ELF-1 (cell line): ENCODE measurements around the gene ZNF24.

Source experiments
- DNase-seq: peaks from one replicate; pipeline ENCODE4 v3.0.0-alpha.2; 2016; ENCODE audit warnings: low read depth, low spot score

Gene ZNF24

DNA sequence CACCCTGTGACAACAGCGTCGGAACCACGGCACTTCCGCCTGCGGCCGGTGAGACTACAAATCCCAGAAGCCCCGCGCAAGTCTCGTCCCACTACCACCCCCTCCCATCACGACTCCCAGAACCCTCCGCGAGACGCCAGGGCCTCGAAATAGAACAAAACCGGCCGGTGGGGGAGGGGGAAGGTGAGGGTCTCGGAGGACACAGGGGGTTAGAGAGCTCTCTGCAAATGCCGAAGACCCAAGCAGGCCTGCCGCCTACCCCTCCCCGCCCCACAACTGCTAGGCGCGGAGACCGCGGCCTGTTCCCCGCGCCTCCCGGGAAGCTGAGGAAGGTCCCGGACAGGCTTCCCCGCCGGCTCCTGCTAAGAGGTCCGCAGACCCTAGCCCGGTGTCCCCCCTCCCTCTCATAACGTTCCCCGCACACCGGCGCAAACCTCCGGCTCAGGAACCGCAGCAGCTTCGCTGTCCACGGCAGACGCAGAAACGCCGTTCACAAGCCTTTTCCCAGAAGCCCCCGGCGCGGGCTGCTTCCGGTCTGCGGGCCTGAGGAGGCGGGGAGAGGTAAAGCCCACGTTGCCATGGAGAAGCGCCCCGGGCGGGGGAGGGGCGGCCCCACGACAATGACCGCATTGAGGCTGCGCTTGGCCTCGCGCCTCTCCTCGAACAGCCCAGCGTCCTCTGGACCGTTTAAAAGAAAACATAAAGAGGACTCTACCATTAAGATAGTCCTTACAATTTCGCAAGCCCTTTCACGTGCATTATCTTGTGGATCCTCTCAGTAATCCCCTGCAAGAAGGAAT is at the start of gene ZNF24:
Gene ZNF24, minus strand, starts transcription at position 485 of the 800 bp plus-strand sequence. CDS start 3,770 bp downstream, outside the sequence.
- peak; percentile 97 for DNase-seq

DNA sequence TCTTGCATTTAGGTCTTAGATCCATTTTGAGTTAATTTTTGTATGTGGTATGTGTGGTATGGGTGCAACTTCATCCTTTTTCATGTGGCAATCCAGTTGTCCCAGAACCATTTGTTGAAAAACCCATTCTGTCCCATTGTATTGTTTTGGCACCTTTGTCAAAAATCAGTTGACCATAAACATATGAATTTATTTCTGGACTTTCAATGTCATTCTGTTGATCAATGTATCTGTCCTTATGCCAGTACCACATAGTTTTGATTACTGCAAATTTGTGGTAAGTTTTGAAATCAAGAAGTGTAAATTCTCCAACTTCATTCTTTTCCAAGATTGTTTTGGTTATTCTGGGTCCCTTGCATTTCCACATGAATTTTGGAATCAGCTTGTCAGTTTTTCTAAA is 49.5 kb upstream of the ZNF24 start:
- DNase-seq, result no peak

DNA sequence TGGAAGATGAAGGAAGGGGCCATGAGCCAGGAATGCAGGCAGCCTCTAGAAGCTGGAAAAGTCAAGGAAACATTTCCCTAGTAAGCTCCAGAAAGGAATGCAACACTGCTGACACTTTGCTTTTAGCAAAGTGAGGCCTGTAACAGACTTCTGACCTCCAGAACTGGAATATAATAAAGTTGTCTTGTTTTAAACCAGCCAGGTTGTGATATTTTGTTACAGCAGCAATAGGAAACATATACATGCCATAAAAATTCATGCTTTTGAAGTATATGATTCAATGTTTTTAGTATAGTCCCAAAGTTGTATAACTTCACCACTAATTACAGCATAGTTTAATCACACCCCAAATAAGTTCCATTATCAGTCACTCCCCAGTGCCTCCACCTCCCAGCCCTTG is 48.2 kb upstream of the ZNF24 start:
- no peak for DNase-seq

DNA sequence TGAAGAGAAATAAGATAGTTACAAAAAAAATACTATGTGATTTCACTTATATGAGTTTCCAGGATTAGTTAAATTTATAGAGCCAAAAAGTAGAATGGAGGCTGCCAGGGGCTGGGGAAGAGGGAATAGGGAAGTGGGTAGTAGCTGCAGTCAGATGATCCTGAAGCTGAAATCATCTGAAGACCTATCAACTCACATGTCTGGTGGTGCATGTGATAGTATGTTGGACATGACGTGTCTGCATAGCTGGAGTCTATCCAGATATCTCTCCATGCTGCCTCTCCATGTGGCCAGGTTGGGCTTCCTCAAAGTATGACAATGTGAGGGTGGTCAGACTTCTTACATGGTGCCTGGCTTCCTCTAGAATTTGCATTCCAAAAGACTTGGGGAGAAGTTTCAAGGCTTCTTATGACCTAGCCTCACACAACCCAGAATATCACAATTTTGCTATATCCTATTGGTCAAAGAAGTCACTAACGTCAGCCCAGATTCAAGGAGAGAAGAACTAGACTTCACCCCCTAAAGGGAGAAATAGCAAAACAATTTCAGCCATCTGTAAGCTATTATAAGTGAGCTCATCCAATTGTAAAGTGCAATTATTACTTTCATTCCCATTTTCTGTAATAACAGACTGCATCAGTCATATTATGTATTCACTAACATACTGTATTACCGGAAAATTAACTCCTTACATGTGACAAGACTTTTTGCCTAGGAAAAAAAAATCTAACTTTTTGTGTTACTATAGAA is 46.9 kb upstream of the ZNF24 start:
- no peak for DNase-seq

DNA sequence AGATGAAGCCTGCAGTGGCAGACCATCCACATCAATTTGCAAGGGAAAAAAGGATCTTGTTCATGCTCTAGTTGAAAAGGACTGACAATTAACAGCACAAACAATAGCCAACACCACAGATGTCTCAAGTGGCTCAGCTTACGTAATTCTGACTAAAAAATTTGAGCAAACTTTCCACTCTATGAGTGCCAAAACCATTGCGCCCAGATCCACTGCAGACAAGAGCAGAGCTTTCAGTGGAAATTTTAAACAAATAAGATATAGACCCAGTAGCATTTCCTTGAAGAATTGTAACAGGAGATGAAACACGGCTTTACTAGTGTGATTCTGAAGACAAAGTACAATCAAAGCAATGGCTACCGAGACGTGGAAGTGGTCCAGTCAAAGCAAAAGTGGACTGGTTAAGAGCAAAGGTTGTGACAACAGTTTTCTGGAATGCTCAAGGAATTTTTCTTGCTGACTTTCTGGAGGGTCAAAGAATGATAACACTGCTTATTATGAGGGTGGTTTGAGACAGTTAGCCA is 44.9 kb upstream of the ZNF24 start:
- no peak for DNase-seq

DNA sequence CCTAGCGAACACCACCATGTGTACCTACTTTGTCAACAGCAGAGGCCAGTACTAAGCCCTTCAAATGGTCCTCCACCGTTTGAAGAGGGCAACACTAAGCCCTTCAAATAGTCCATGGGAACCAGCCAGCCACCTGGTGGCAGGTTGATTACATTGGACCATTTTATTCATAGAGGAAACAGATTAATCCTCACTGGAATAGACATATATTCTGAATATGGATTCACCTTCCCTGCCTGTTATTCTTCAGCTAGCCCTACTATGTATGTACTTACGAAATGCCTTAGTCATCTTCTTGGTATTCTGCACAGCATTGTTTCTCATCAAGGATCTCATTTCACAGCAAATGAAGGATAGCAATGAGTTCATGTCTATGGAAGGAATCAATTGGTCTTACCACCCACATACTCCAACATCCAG is 42.9 kb upstream of the ZNF24 start:
- DNase-seq, result no peak

DNA sequence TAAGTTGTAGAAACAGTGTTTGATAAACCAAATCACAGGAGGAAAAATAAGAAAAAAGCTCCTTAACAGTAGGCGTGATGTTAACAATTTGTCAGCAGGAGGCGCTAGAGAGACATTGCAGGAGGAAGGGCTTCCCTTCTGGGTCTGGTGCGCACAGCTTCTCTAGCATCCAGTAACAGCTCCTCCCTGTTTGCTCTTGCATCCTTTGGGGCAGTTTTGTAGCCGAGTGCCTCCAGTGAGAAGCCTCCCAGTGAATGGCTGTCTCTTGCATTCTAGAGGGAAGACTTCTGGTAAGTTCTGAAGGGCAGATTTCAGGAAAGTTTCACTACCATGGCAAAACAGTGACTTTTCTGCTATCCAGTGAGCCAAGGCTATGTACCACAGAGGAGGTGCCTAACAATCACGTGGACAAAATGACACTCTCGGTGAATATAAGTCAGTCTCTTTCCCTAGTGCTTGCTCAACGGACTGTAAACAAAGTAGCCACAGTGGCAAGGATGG is 42.4 kb upstream of the ZNF24 start:
- peak; percentile 75 for DNase-seq

DNA sequence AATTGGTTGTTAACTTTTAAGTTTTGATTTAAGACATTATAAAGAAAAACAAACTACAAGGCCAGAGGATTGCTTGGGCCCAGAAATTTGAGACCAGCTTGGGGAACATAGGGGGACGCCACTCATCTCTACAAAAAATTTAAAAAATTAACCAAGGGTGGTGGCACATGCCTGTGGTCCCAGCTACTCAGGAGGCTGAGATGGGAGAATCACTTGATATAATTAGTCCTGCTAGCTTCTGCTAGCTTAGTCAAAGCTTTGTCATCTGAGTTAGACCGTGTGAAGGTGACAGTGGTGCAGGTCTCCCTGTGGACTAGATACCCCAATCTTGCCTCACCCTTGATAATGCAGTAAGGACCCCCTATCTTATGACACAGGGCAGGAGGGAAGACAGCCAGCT is 38.9 kb upstream of the ZNF24 start:
- no peak for DNase-seq

DNA sequence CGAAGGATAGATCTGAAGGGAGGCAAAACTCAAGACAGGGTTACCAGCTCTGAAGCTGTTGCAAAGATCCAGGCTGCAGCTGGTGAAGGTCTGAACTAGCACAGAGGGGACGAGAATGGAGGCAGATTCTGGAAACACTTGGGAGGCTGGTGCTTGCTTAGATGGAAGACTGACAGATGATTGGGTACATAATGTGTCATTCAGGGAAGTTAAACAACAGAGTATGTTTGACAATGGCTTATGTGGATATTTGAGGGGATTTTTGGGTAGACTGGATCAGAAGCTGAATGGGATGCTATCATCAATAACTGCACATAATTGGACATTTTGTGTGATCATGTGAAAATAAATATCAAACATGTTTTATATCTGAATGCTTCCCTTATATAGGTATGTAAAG is 35.2 kb upstream of the ZNF24 start:
- no peak for DNase-seq

DNA sequence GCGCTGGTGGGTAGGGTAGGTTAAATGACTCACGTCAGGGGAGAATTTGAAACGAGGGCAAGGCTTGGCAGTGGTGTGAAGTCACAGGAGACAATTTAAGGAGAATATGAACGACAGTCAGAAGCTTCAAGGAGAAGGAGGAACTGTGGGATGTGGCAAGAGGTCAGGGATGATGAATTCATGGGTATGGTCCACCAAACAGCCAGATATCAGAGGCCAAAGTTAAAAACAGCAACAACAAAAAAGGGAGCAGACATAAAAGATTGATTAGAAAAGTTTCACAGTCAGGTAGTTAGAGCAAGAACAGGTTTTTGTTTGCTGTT is 34.3 kb upstream of the ZNF24 start:
- no peak for DNase-seq

DNA sequence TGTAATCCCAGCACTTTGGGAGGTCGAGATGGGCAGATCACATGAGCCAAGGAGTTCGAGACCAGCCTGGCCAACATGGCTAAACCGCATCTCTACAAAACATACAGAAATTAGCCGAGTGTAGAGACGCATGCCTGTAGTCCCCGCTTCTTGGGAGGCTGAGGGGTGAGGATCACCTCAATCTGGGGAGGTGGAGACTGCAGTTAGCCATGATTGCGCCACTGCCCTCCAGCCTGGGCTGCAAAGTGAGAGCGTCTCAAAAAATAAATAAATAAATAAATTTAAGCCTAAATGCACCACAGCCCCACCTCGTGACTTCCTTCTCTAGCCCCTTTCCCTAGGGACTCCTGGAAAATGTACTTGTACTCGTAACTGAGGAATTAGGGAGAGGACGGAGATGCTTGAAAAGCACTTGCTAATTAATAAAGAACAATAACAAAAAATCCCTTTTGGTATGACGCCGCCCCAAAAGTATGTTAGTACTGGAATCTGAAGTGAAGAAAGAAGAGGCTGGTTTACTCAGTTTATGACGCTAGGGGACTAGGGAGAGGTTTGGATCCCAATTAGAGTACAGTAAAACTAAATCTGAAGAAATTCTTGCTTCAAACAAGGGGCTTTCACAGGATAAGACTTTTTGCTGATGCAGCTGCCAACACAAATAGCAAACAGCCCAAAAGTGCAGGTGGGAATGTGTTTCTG is 33.8 kb upstream of the ZNF24 start:
- no peak for DNase-seq

DNA sequence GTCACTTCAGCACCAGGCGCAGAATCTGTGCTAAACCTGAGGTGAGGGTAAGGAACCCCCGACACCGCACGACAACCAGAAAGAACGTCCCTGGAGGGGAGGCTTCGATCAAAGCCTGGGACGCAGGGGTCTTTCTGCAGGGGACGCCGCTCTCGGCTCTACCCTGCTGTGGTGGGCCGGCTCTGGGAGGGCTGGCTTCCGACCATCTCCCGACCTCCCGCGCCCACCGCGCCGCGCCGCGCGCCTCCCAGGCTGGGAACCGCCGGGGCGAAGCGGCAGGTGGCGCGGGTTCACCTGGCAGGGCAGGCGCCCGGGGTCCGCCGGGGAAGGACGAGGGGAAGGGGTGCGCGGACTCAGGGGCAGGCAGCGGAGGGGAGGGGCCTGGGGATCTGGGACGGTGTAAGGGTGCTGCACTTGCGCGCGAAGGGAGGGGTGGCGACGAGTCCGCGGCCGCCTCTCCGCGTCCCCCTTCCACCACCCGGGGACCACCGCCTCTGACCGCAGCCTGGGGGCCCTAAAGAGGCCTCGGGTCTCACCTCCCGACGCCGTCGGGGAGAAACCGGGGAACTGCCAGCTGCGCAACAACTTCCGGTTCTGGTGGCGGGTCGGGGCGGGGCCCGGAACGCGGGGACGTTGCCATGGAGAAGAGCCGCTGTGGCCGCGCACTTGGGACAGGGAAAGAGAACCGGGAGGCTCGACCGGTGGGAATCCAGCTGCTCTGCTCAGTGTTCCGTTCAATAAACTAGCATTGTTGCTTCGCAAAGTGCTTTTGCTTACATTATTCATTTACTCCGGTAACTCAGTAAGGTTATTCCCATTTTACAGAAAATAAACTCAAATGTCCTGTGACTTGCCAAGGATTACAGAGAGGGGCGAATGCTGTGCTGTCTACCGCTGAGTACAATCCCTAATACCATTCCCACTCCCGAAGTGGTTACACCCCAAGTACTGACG is 32.8 kb upstream of the ZNF24 start, which contains the start of gene ZNF396:
Gene ZNF396, minus strand, starts transcription at position 596 of the 954 bp plus-strand sequence. CDS start 3,045 bp downstream, outside the sequence.
- DNase-seq, result peak; percentile 84

DNA sequence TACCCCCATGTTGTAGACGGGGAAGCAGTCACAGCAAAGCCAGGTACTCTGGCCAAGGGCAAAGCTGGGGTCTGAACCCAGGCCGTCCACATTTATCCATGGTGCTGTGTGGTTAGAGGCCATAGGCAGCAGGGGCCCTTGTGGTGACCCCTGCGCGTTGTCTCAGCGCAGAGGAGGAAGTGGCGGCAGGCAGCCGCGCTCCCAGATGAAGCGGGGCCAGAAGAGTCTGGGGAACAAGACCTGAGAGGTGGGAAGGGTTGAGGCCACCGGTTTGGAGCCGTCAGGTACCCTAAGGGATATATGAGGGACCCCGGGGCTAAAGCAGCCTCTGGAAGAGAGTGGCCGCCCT is 32.1 kb upstream of the ZNF24 start:
- DNase-seq, result peak; percentile 25

DNA sequence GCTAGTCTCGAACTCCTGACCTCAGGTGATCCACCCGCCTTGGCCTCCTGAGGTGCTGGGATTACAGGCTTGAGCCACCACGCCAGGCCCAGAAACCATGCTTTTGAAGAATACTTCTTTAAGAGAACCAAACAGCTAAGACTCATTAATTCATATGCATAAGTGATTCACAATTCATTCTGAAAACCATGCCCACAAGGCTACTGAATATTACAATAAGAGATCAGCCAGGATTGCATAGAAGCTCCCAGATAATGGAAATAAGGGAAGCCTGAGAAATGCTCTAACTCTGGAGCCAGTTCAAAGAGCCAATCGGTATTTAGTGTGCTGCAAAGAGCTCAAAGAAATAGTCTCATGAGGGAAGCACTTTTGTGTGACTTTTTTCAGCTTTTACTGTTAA is 30.5 kb upstream of the ZNF24 start:
- no peak for DNase-seq

DNA sequence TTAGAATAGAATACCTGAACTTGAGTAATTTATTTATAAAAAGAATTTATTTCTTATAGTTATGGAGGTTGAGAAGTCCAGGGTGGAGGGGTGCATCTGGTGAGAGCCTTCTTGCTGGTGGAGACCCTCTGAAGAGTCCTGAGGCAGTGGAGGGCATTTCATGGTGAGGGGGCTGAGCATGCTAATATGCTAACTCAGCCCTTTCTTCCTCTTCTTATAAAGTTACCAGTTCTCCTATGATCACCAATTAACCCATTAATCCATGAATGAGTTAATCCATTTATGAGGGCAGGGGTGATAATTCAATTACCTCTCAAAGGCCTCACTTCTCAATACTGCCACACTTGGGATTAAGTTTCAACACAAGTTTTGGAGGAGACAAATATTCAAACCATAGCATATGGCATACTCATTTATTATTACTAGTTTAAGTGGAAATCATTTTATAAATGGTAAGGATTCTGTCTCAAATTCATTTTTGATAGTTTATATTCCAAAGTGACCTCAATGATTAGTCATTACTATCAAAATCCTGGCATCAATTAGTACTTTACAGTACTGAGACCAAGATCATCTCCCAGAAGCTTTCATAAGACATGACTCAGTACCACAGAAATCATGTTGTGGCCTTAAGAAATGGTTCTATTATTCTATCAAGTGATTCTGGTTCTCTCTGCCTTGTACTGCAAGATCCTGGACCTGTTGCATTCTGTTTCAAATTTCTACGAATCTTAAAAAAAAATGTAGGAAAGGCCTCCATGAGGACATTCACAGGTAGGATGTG is 27.4 kb upstream of the ZNF24 start:
- no peak for DNase-seq

DNA sequence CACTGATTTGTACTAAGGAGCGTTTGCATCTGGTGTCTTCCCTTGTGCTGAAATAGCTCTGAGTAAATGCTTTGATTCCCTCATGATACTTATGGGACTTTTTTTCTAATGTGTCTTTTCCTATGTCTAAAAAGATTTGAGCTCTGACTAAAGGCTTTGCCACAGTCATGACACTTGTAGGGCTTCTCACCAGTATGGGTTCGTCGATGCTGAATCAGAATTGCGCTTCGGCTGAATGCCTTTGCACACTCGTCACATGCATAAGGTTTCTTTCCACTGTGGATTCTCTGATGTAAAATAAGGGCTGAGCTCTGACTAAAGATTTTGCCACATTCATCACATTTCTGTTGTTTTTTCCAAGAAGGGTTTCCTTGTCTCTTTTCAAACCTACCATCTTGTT is 24.9 kb upstream of the ZNF24 start:
- DNase-seq, result no peak

DNA sequence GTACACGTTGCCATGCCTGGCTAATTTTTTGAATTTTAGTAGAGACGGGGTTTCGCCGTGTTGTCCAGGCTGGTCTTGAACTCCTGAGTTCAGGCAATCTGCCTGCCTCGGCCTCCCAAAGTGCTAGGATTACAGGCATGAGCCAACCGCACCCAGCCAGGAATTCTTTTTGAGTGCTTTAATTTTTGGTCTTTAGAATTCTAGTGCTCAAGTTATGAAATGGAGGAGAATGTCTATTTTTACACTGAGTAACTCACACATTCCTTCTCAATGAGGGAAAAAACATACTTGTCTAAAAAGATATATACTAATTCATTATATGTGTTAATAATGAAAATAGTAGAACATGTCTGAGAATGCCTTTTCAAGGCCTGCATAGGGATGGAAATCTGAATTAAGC is 24.4 kb upstream of the ZNF24 start:
- DNase-seq, result no peak

DNA sequence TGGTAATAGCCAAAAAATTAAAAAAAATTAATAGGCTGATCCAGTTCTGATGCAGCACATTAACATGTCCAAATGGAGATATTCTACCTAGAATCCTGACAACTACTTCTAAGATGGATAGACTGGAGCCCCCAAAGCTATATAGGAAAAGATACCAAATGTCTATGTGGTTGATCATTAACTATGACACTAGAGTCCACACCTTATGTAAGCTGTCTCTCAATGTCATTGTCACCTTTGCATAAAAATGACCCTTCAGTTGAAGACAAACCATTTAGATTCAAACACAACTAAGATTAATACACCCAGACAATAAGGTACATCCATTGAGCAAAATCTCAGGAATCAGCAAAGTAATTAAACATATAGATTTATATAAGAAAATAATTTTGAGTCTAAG is 18.3 kb upstream of the ZNF24 start:
- no peak for DNase-seq

DNA sequence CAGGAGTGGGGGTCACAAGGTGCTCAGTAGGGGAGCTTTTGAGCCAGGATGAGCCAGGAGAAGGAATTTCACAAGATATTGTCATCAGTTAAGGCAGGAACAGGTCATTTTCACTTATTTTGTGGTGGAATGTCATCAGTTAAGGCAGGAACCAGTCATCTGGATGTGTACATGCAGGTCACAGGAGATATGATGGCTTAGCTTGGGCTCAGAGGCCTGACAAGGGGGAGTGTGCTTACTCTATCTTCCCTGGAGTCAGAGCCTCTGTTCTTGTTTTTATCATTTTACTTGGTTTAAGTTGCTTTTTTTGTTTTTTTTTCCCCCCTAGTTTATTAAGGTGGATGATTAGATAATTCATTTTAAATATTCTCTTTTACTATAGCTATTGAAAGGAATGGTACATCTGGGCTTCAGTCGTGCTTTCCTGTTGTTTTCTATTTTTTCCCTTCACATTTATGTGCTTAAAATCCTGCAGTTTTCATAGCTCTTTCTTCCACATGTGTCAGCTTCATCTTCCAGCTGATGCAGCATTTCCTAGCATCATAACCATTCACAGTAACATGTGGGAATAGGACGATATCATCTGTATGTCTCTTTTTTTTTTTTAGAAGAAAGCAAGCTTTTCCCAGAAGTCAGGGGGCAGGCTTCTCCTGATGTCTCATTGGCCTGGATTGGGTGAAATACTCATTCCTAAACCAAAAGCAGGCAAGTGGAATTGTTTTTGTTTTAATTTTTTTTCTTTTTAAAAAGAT is 17.5 kb upstream of the ZNF24 start:
- DNase-seq, result no peak
